Activated naive CD8-positive, alpha-beta T cell (primary cell): ENCODE data around the gene NALCN.

Experiments used
- H3K27ac Mint-ChIP-seq: one replicate; pipeline ENCODE4 v1.8.0; 2021; ENCODE audit warnings: mixed read lengths
- H3K27me3 Mint-ChIP-seq: one replicate; pipeline ENCODE4 v1.8.0; 2021; ENCODE audit warnings: mixed read lengths
- H3K36me3 Mint-ChIP-seq: one replicate; pipeline ENCODE4 v1.8.0; 2021; ENCODE audit warnings: mixed read lengths
- H3K4me1 Mint-ChIP-seq: one replicate; pipeline ENCODE4 v1.8.0; 2021; ENCODE audit warnings: low read depth, mixed read lengths
- H3K4me3 Mint-ChIP-seq: one replicate; pipeline ENCODE4 v1.8.0; 2021; ENCODE audit warnings: mild to moderate bottlenecking, mixed read lengths
- H3K9me3 Mint-ChIP-seq: one replicate; pipeline ENCODE4 v1.8.0; 2021; ENCODE audit warnings: low read depth, mixed read lengths

Gene NALCN

GRCh38 chr13:101017123-101017872, 399.0 kb downstream of the NALCN start:
- Mint-ChIP-seq H3K27me3 (peaks cover 16% of the 10 kb centered on the region), H3K27ac (no peak overlapping the region), H3K4me1 (no peaks in the 10 kb centered on the region), H3K36me3 (no peaks in the 10 kb centered on the region), H3K4me3 (no peak overlapping the region), H3K9me3 (no peaks in the 10 kb centered on the region)

- H3K36me3 Mint-ChIP-seq: no peaks in the 10 kb centered on the region
- H3K4me1 Mint-ChIP-seq: no peaks in the 10 kb centered on the region
- no peak overlapping the region for H3K4me3 Mint-ChIP-seq
- H3K27ac Mint-ChIP-seq: no peak overlapping the region
- H3K27me3 Mint-ChIP-seq: peaks cover 16% of the 10 kb centered on the region
- H3K9me3 Mint-ChIP-seq: no peaks in the 10 kb centered on the region
Measured at GRCh38 chr13:101016475-101016874, 399.8 kb downstream of the NALCN start.

- Mint-ChIP-seq H3K9me3 (no peaks in the 10 kb centered on the region), H3K36me3 (no peaks in the 10 kb centered on the region), H3K4me1 (no peaks in the 10 kb centered on the region), H3K4me3 (no peak overlapping the region), H3K27ac (no peak overlapping the region), H3K27me3 (peaks cover 19% of the 10 kb centered on the region)
Measured at GRCh38 chr13:101013245-101013644, 403.1 kb downstream of the NALCN start.

GRCh38 chr13:101010100-101010499, 406.2 kb downstream of the NALCN start:
- peaks cover 15% of the 10 kb centered on the region for H3K27me3 Mint-ChIP-seq
- H3K4me1 Mint-ChIP-seq: no peaks in the 10 kb centered on the region
- H3K4me3 Mint-ChIP-seq: no peak overlapping the region
- no peaks in the 10 kb centered on the region for H3K36me3 Mint-ChIP-seq
- no peaks in the 10 kb centered on the region for H3K9me3 Mint-ChIP-seq
- no peak overlapping the region for H3K27ac Mint-ChIP-seq

- Mint-ChIP-seq H3K4me1 (no peaks in the 10 kb centered on the region), H3K27me3 (peaks cover 7% of the 10 kb centered on the region), H3K27ac (no peak overlapping the region), H3K36me3 (no peaks in the 10 kb centered on the region), H3K4me3 (no peak overlapping the region), H3K9me3 (no peaks in the 10 kb centered on the region)
Measured at GRCh38 chr13:101007245-101007644, 409.1 kb downstream of the NALCN start.
